WTC11 (cell line): ENCODE data around the gene CCNA2. TPM values are rescaled to one million over a fixed set of nuclear protein-coding genes. Genes with fewer than 3 reads are reported as not detected.

ENCODE experiments used
- ATAC-seq: fragments of 200-7000 bp; cut with Tn5 transposase; 2 replicates; pipeline ENCODE4 v1.10.0; 2021; ENCODE audit warnings: mild to moderate bottlenecking, moderate library complexity
- CTCF ChIA-PET: fragments of 300-600 bp; sonication (Branson Sonifier 250); formaldehyde crosslinking; loops from one replicate; lab custom pipeline; 2021; ENCODE audit warnings: antibody characterized with exemption; lab: Charles Lee
- POLR2A ChIA-PET: fragments of 350-600 bp; sonication (Branson Sonifier 250); formaldehyde crosslinking; loops from one replicate; lab custom pipeline; 2021; ENCODE audit warnings: antibody characterized with exemption; lab: Charles Lee
- DNase-seq: peaks from one replicate; pipeline ENCODE4 v3.0.0; 2021; ENCODE audit warnings: low spot score
- H3K27ac Mint-ChIP-seq: 2 replicates; pipeline ENCODE4 v1.8.0; 2021; ENCODE audit warnings: mixed read lengths
- H3K27me3 Mint-ChIP-seq: 2 replicates; pipeline ENCODE4 v1.8.0; 2021; ENCODE audit warnings: low read depth, mild to moderate bottlenecking, moderate library complexity, mixed read lengths
- H3K36me3 Mint-ChIP-seq: 2 replicates; pipeline ENCODE4 v1.8.0; 2021; ENCODE audit warnings: mixed read lengths
- H3K4me1 Mint-ChIP-seq: 2 replicates; pipeline ENCODE4 v1.8.0; 2022; ENCODE audit warnings: mixed read lengths
- H3K4me3 Mint-ChIP-seq: 2 replicates; pipeline ENCODE4 v1.8.0; 2021; ENCODE audit warnings: mild to moderate bottlenecking, moderate library complexity, mixed read lengths
- H3K9me3 Mint-ChIP-seq: 2 replicates; pipeline ENCODE4 v1.8.0; 2021; ENCODE audit warnings: mixed read lengths
- ATF1 ChIP-seq: sonication (generic); formaldehyde crosslinking; IDR thresholded peaks from 2 replicates; pipeline ENCODE4 v1.8.1; 2023; ENCODE audit warnings: mild to moderate bottlenecking, moderate library complexity, missing genetic modification reagents
- CREB1 ChIP-seq: sonication (generic); formaldehyde crosslinking; IDR thresholded peaks from 2 replicates; pipeline ENCODE4 v1.8.0; 2023; ENCODE audit warnings: mild to moderate bottlenecking, missing genetic modification reagents
- CREM ChIP-seq: sonication (generic); formaldehyde crosslinking; IDR thresholded peaks from 2 replicates; pipeline ENCODE4 v1.8.1; 2022; ENCODE audit warnings: mild to moderate bottlenecking, missing genetic modification reagents, moderate library complexity
- EMX1 ChIP-seq: fragments of 250-450 bp; sonication (Bioruptor Pico); IDR thresholded peaks from 2 replicates; pipeline ENCODE4 v1.8.0; 2021; ENCODE audit warnings: mild to moderate bottlenecking
- ESRRA ChIP-seq: sonication (generic); formaldehyde crosslinking; IDR thresholded peaks from 2 replicates; pipeline ENCODE4 v1.8.1; 2022; ENCODE audit warnings: mild to moderate bottlenecking, missing genetic modification reagents, borderline replicate concordance
- ETV6 ChIP-seq: sonication (generic); formaldehyde crosslinking; IDR thresholded peaks from 2 replicates; pipeline ENCODE4 v1.8.1; 2022; ENCODE audit warnings: mild to moderate bottlenecking, missing genetic modification reagents
- FOXJ3 ChIP-seq: sonication (generic); formaldehyde crosslinking; IDR thresholded peaks from 2 replicates; pipeline ENCODE4 v1.9.0; 2021; ENCODE audit warnings: missing genetic modification reagents, mild to moderate bottlenecking, borderline replicate concordance
- FOXK1 ChIP-seq: sonication (generic); formaldehyde crosslinking; IDR thresholded peaks from 2 replicates; pipeline ENCODE4 v1.8.0; 2022; ENCODE audit warnings: mild to moderate bottlenecking, moderate library complexity, missing genetic modification reagents
- GTF2I ChIP-seq: fragments of 250-450 bp; sonication (Bioruptor Pico); conservative IDR thresholded peaks from 2 replicates; pipeline ENCODE4 v1.4.0; 2021; ENCODE audit warnings: mild to moderate bottlenecking
- HMGA2 ChIP-seq: fragments of 250-450 bp; sonication (Bioruptor Pico); IDR thresholded peaks from 2 replicates; pipeline ENCODE4 v1.4.0; 2021; ENCODE audit warnings: mild to moderate bottlenecking, moderate library complexity
- IRF2 ChIP-seq: sonication (generic); formaldehyde crosslinking; IDR thresholded peaks from 2 replicates; pipeline ENCODE4 v1.8.0; 2022; ENCODE audit warnings: low read depth, missing genetic modification reagents, borderline replicate concordance
- JUN ChIP-seq: sonication (generic); formaldehyde crosslinking; IDR thresholded peaks from 2 replicates; pipeline ENCODE4 v1.8.0; 2023; ENCODE audit warnings: mild to moderate bottlenecking, missing genetic modification reagents
- KAT7 ChIP-seq: sonication (generic); formaldehyde crosslinking; IDR thresholded peaks from 2 replicates; pipeline ENCODE4 v1.8.1; 2023; ENCODE audit warnings: missing genetic modification reagents, mild to moderate bottlenecking, borderline replicate concordance
- NR2C2 ChIP-seq: sonication (generic); formaldehyde crosslinking; IDR thresholded peaks from 2 replicates; pipeline ENCODE4 v1.8.0; 2022; ENCODE audit warnings: mild to moderate bottlenecking, missing genetic modification reagents
- SOX15 ChIP-seq: fragments of 250-450 bp; sonication (Bioruptor Pico); IDR thresholded peaks from 2 replicates; pipeline ENCODE4 v1.9.0; 2021; ENCODE audit warnings: mild to moderate bottlenecking
- SP1 ChIP-seq: sonication (generic); formaldehyde crosslinking; conservative IDR thresholded peaks from 2 replicates; pipeline ENCODE4 v1.8.1; 2022; ENCODE audit warnings: missing genetic modification reagents
- TEAD1 ChIP-seq: sonication (generic); formaldehyde crosslinking; IDR thresholded peaks from 2 replicates; pipeline ENCODE4 v1.8.0; 2022; ENCODE audit warnings: mild to moderate bottlenecking, missing genetic modification reagents
- TEAD4 ChIP-seq: sonication (generic); formaldehyde crosslinking; IDR thresholded peaks from 2 replicates; pipeline ENCODE4 v1.8.0; 2022; ENCODE audit warnings: mild to moderate bottlenecking, missing genetic modification reagents
- ZNF263 ChIP-seq: sonication (generic); formaldehyde crosslinking; IDR thresholded peaks from 2 replicates; pipeline ENCODE4 v1.8.1; 2022; ENCODE audit warnings: low read depth, mild to moderate bottlenecking, moderate library complexity, missing genetic modification reagents
- ZNF396 ChIP-seq: fragments of 250-450 bp; sonication (Bioruptor Pico); IDR thresholded peaks from 2 replicates; pipeline ENCODE4 v1.8.0; 2021; ENCODE audit warnings: mild to moderate bottlenecking, moderate library complexity, borderline replicate concordance
- total RNA-seq: library from RNA; stranded (reverse); gene quantifications from 3 replicates; pipeline ENCODE4 v1.2.3, GENCODE V29; 2021
- TF ChIP-seq, protein P1 (sequence below): sonication (generic); formaldehyde crosslinking; IDR thresholded peaks from 2 replicates; pipeline ENCODE4 v1.8.0; 2023; ENCODE audit warnings: missing genetic modification reagents, mild to moderate bottlenecking, borderline replicate concordance
- TF ChIP-seq, protein P2 (sequence below): fragments of 250-450 bp; sonication (Bioruptor Pico); conservative IDR thresholded peaks from 2 replicates; pipeline ENCODE4 v1.9.0; 2021; ENCODE audit warnings: mild to moderate bottlenecking
- TF ChIP-seq, protein P3 (sequence below): sonication (generic); formaldehyde crosslinking; IDR thresholded peaks from 2 replicates; pipeline ENCODE4 v1.8.1; 2023; ENCODE audit warnings: mild to moderate bottlenecking, missing genetic modification reagents
- TF ChIP-seq, protein P4 (sequence below): sonication (generic); formaldehyde crosslinking; IDR thresholded peaks from 2 replicates; pipeline ENCODE4 v1.8.1; 2022; ENCODE audit warnings: mild to moderate bottlenecking, moderate library complexity, missing genetic modification reagents
- TF ChIP-seq, protein P5 (sequence below): sonication (generic); formaldehyde crosslinking; IDR thresholded peaks from 2 replicates; pipeline ENCODE4 v1.8.1; 2022; ENCODE audit warnings: mild to moderate bottlenecking, missing genetic modification reagents, moderate library complexity, borderline replicate concordance
- TF ChIP-seq, protein P6 (sequence below): sonication (generic); formaldehyde crosslinking; IDR thresholded peaks from 2 replicates; pipeline ENCODE4 v1.8.1; 2022; ENCODE audit warnings: low read depth, mild to moderate bottlenecking, moderate library complexity, missing genetic modification reagents, borderline replicate concordance

Gene CCNA2
- total RNA-seq, 1 experiment from 2014 or later, result 95.1 TPM

DNA sequence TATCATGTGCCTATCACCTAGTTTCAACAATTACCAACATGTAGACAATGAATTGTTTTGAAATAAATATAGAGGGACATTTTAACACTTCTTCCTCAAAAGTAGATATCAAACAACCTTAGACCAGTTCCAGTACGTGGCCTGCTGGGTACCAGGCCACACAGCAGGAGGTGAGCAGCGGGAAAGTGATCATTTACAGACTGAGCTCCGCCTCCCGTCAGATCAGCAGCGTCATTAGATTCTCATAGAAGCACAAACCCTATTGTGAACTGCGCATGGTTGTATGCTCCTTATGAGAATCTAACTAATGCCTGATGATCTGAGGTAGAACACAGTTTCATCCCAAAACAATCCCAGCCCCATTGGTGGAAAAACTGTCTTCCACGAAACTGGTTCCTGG, 40.1 kb upstream of the CCNA2 start:
- DNase-seq, result peak; percentile 36
- Mint-ChIP-seq H3K36me3 (peaks cover 22% of the 10 kb centered on the region), H3K4me3 (no peak overlapping the region)
- peak; percentile 50 for ATAC-seq
- CTCF ChIA-PET, result no interaction called here
- TF ChIP-seq, protein P1, sequence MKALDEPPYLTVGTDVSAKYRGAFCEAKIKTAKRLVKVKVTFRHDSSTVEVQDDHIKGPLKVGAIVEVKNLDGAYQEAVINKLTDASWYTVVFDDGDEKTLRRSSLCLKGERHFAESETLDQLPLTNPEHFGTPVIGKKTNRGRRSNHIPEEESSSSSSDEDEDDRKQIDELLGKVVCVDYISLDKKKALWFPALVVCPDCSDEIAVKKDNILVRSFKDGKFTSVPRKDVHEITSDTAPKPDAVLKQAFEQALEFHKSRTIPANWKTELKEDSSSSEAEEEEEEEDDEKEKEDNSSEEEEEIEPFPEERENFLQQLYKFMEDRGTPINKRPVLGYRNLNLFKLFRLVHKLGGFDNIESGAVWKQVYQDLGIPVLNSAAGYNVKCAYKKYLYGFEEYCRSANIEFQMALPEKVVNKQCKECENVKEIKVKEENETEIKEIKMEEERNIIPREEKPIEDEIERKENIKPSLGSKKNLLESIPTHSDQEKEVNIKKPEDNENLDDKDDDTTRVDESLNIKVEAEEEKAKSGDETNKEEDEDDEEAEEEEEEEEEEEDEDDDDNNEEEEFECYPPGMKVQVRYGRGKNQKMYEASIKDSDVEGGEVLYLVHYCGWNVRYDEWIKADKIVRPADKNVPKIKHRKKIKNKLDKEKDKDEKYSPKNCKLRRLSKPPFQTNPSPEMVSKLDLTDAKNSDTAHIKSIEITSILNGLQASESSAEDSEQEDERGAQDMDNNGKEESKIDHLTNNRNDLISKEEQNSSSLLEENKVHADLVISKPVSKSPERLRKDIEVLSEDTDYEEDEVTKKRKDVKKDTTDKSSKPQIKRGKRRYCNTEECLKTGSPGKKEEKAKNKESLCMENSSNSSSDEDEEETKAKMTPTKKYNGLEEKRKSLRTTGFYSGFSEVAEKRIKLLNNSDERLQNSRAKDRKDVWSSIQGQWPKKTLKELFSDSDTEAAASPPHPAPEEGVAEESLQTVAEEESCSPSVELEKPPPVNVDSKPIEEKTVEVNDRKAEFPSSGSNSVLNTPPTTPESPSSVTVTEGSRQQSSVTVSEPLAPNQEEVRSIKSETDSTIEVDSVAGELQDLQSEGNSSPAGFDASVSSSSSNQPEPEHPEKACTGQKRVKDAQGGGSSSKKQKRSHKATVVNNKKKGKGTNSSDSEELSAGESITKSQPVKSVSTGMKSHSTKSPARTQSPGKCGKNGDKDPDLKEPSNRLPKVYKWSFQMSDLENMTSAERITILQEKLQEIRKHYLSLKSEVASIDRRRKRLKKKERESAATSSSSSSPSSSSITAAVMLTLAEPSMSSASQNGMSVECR (CRISPR knock-in tag), result no peak
- TF ChIP-seq SOX15, result no peak
- no peak for TF ChIP-seq GTF2I (CRISPR knock-in tag)
- TF ChIP-seq, protein P2, sequence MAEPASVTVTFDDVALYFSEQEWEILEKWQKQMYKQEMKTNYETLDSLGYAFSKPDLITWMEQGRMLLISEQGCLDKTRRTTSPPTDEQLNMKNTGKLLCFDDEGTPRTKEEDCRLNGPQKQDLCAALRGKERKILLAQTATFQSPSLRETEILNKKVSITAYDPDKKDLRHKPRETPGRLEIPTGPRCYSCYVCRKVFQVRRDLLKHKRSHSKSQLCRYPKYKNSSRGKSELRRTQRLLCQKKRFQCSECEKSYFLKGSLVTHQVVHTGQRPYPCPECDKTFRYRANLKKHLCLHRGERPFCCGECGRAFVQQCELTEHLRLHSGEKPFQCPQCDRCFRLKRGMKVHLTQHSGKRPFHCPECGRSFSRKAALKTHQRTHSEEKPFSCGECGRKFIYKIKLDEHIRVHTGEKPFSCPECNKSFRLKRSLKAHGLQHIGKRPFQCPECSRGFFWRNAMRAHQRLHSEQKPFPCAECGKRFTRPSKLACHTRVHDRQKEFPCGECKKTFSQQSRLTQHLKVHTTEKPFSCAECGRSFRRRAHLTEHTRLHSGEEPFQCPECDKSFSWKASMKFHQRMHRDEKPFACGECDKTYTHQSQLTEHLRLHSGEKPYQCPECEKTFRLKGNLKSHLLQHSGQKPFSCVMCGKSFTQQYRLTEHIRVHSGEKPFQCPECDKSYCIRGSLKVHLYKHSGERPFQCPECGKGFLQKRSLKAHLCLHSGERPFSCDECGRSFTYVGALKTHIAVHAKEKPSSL (CRISPR knock-in tag), result no peak
- no peak for TF ChIP-seq FOXK1 (CRISPR knock-in tag)
- TF ChIP-seq ETV6, result no peak
- TF ChIP-seq ATF1 (CRISPR knock-in tag), result no peak
- TF ChIP-seq CREB1 (CRISPR knock-in tag), result no peak
- TF ChIP-seq, protein P3, sequence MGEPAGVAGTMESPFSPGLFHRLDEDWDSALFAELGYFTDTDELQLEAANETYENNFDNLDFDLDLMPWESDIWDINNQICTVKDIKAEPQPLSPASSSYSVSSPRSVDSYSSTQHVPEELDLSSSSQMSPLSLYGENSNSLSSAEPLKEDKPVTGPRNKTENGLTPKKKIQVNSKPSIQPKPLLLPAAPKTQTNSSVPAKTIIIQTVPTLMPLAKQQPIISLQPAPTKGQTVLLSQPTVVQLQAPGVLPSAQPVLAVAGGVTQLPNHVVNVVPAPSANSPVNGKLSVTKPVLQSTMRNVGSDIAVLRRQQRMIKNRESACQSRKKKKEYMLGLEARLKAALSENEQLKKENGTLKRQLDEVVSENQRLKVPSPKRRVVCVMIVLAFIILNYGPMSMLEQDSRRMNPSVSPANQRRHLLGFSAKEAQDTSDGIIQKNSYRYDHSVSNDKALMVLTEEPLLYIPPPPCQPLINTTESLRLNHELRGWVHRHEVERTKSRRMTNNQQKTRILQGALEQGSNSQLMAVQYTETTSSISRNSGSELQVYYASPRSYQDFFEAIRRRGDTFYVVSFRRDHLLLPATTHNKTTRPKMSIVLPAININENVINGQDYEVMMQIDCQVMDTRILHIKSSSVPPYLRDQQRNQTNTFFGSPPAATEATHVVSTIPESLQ, result no peak
- TF ChIP-seq SP1 (CRISPR knock-in tag), result no peak
- no peak for TF ChIP-seq EMX1
- TF ChIP-seq CREM (CRISPR knock-in tag), result no peak
- no peak for TF ChIP-seq TEAD4 (CRISPR knock-in tag)
- no peak for TF ChIP-seq ZNF263 (CRISPR knock-in tag)
- TF ChIP-seq TEAD1 (CRISPR knock-in tag), result no peak
- no peak for TF ChIP-seq KAT7 (CRISPR knock-in tag)
- TF ChIP-seq, protein P4, sequence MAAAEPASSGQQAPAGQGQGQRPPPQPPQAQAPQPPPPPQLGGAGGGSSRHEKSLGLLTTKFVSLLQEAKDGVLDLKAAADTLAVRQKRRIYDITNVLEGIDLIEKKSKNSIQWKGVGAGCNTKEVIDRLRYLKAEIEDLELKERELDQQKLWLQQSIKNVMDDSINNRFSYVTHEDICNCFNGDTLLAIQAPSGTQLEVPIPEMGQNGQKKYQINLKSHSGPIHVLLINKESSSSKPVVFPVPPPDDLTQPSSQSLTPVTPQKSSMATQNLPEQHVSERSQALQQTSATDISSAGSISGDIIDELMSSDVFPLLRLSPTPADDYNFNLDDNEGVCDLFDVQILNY (CRISPR knock-in tag), result no peak
- no peak for TF ChIP-seq NR2C2
- TF ChIP-seq, all 79 proteins: peak for 0
- Mint-ChIP-seq H3K9me3 (no peaks in the 10 kb centered on the region), H3K27ac (peak overlapping the region; percentile 43; the same call in 1 of the 2 replicates), H3K4me1 (peaks cover 8% of the 10 kb centered on the region), H3K27me3 (no peaks in the 10 kb centered on the region)
- POLR2A ChIA-PET, result no interaction called here

DNA sequence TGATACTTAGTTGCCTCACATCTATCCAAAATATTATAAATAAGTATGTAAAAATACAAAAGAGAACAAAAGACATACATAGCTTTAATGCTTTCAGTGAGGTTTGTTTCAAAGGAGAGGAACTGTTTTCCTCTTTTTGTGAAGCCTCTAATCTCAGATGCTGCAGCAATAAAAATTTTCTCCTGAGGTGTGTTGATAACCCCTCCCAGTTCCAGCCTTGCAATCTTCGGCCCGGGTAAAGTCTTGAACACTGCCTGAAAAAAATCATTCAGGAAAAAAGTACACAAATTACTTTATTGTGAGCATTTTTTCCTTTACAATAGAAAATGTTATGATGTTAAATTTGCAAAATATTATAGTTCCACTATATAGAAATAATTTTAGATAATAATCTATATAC, 37.7 kb upstream of the CCNA2 start:
- POLR2A ChIA-PET, result no interaction called here
- peaks cover 6% of the 10 kb centered on the region for H3K4me1 Mint-ChIP-seq
- H3K9me3 Mint-ChIP-seq, result no peaks in the 10 kb centered on the region
- no peak overlapping the region for H3K27ac Mint-ChIP-seq
- peaks cover 12% of the 10 kb centered on the region for H3K36me3 Mint-ChIP-seq
- ATAC-seq, result no peak
- no peak for DNase-seq
- no peaks in the 10 kb centered on the region for H3K27me3 Mint-ChIP-seq
- H3K4me3 Mint-ChIP-seq, result no peak overlapping the region
- CTCF ChIA-PET, result no interaction called here
- no peak for TF ChIP-seq ETV6
- TF ChIP-seq, protein P5, sequence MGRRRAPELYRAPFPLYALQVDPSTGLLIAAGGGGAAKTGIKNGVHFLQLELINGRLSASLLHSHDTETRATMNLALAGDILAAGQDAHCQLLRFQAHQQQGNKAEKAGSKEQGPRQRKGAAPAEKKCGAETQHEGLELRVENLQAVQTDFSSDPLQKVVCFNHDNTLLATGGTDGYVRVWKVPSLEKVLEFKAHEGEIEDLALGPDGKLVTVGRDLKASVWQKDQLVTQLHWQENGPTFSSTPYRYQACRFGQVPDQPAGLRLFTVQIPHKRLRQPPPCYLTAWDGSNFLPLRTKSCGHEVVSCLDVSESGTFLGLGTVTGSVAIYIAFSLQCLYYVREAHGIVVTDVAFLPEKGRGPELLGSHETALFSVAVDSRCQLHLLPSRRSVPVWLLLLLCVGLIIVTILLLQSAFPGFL, result no peak
- no peak for TF ChIP-seq HMGA2
- TF ChIP-seq ZNF396 (CRISPR knock-in tag), result no peak
- no peak for TF ChIP-seq NR2C2
- TF ChIP-seq, protein P6, sequence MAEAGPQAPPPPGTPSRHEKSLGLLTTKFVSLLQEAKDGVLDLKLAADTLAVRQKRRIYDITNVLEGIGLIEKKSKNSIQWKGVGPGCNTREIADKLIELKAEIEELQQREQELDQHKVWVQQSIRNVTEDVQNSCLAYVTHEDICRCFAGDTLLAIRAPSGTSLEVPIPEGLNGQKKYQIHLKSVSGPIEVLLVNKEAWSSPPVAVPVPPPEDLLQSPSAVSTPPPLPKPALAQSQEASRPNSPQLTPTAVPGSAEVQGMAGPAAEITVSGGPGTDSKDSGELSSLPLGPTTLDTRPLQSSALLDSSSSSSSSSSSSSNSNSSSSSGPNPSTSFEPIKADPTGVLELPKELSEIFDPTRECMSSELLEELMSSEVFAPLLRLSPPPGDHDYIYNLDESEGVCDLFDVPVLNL, result no peak
- TF ChIP-seq JUN (CRISPR knock-in tag), result no peak
- no peak for TF ChIP-seq CREM (CRISPR knock-in tag)
- no peak for TF ChIP-seq ESRRA (CRISPR knock-in tag)
- no peak for TF ChIP-seq IRF2 (CRISPR knock-in tag)
- no peak for TF ChIP-seq FOXJ3 (CRISPR knock-in tag)
